Measurements from ENCODE around the gene PHACTR2.
"Not testable (repeated sequence)": the region's sequence is repeated elsewhere in the genome, so short reads cannot be mapped to it uniquely, and the experiment has no call there.

The PHACTR2 gene

GRCh38 chr6:143655541-143655940, 22.2 kb upstream of the PHACTR2 start:
- DNase-seq: no peak
- Histone ChIP-seq H3K27me3 (ENCODE audit: insufficient read depth, low read depth, severe bottlenecking) (no peaks in the 10 kb centered on the region), H3K36me3 (no peaks in the 10 kb centered on the region), H3K27ac (no peak overlapping the region), H3K4me3 (ENCODE audit: low read depth, low read length) (no peak overlapping the region), H3K9me3 (ENCODE audit: severe bottlenecking) (peaks cover 4% of the 10 kb centered on the region)
- no peak for TF ChIP-seq CTCF (IDR thresholded peaks at IDR 0.05; ENCODE audit: low read depth, low read length)

- Histone ChIP-seq H3K36me3 (no peaks in the 10 kb centered on the region), H3K9me3 (ENCODE audit: severe bottlenecking) (peaks cover 4% of the 10 kb centered on the region), H3K4me3 (ENCODE audit: low read depth, low read length) (no peak overlapping the region), H3K27me3 (ENCODE audit: insufficient read depth, low read depth, severe bottlenecking) (no peaks in the 10 kb centered on the region), H3K27ac (no peak overlapping the region)
- TF ChIP-seq CTCF (IDR thresholded peaks at IDR 0.05; ENCODE audit: low read depth, low read length): no peak
- no peak for DNase-seq
These were observed 21.7 kb upstream of the PHACTR2 start for GRCh38 chr6:143656026-143656425.

GRCh38 chr6:143657809-143658208, 20.0 kb upstream of the PHACTR2 start:
- Histone ChIP-seq H3K36me3 (no peaks in the 10 kb centered on the region), H3K27ac (no peak overlapping the region), H3K4me3 (ENCODE audit: low read depth, low read length) (no peak overlapping the region), H3K9me3 (ENCODE audit: severe bottlenecking) (peaks cover 4% of the 10 kb centered on the region), H3K27me3 (ENCODE audit: insufficient read depth, low read depth, severe bottlenecking) (no peaks in the 10 kb centered on the region)
- DNase-seq: no peak
- TF ChIP-seq CTCF (IDR thresholded peaks at IDR 0.05; ENCODE audit: low read depth, low read length): no peak

GRCh38 chr6:143660170-143660569, 17.6 kb upstream of the PHACTR2 start:
- not testable (repeated sequence) for DNase-seq

GRCh38 chr6:143664171-143664570, 13.6 kb upstream of the PHACTR2 start:
- DNase-seq: no peak
- no peak for TF ChIP-seq CTCF (IDR thresholded peaks at IDR 0.05; ENCODE audit: low read depth, low read length)
- no peak overlapping the region for H3K27ac ChIP-seq
- H3K9me3 ChIP-seq (ENCODE audit: severe bottlenecking): no peaks in the 10 kb centered on the region
- no peaks in the 10 kb centered on the region for H3K27me3 ChIP-seq (ENCODE audit: insufficient read depth, low read depth, severe bottlenecking)
- H3K4me3 ChIP-seq (ENCODE audit: low read depth, low read length): no peak overlapping the region
- H3K36me3 ChIP-seq: no peaks in the 10 kb centered on the region

More at GRCh38 chr6:143660170-143660569, 17.6 kb upstream of the PHACTR2 start:
- H3K4me3 ChIP-seq (ENCODE audit: low read depth, low read length); H3K27ac ChIP-seq; H3K27me3 ChIP-seq (ENCODE audit: insufficient read depth, low read depth, severe bottlenecking); H3K36me3 ChIP-seq; H3K9me3 ChIP-seq (ENCODE audit: severe bottlenecking): not testable (repeated sequence)

GRCh38 chr6:143666007-143666406, 11.8 kb upstream of the PHACTR2 start:
- not testable (repeated sequence) for H3K36me3 ChIP-seq

GRCh38 chr6:143669483-143669882, 8.3 kb upstream of the PHACTR2 start:
- not testable (repeated sequence) for DNase-seq; H3K4me3 ChIP-seq (ENCODE audit: low read depth, low read length); H3K27me3 ChIP-seq (ENCODE audit: insufficient read depth, low read depth, severe bottlenecking)

More at GRCh38 chr6:143666007-143666406, 11.8 kb upstream of the PHACTR2 start:
- H3K9me3 ChIP-seq (ENCODE audit: severe bottlenecking); H3K27me3 ChIP-seq (ENCODE audit: insufficient read depth, low read depth, severe bottlenecking); H3K27ac ChIP-seq; DNase-seq; H3K4me3 ChIP-seq (ENCODE audit: low read depth, low read length): not testable (repeated sequence)

More at GRCh38 chr6:143669483-143669882, 8.3 kb upstream of the PHACTR2 start:
- not testable (repeated sequence) for H3K36me3 ChIP-seq; H3K27ac ChIP-seq; H3K9me3 ChIP-seq (ENCODE audit: severe bottlenecking)

Data from WERI-Rb-1 (cell line).